ENCODE measurements around the gene CDV3. TPM values are rescaled to one million over a fixed set of nuclear protein-coding genes. Genes with fewer than 3 reads are reported as not detected.
A peak's percentile ranks its signal among the peaks of the same experiment; 100 is the strongest.
"Not testable (repeated sequence)": the region's sequence is repeated elsewhere in the genome, so short reads cannot be mapped to it uniquely, and the experiment has no call there.

Gene CDV3
- total RNA-seq, 1 experiment from 2014 or later, result 193 TPM

DNA sequence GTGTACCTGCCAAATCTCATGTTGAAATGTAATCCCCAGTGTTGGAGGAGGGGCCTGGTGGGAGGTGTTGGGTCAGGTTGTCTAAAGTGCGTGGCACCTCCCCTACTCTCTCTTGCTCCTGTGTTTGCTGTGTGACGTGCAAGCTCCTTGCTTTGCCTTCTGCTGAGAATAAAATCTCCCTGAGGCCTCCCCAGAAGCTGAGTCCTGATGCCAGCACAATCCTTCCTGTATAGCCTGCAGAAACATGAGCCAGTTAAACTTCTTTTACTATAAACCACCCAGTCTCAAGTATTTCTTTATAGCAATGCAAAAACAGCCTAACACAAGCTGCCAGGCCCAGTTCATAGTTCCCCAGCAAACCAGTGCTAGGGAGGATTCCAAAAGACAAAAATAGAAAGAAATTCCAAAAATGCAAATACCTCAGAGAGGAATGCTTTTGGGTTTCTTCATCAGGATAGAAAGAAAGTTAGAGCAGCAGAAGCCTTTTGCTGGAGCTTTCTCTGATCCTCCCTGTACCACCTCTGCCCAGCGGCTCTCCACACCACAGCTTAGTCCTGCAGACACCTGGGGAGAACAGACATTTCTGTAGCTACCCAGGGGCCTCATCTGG lies 25.9 kb upstream of the CDV3 start:
- POLR2A ChIA-PET (ENCODE audit: unreplicated experiment), result interaction anchor here (0.6 to 1.4 kb wide), 3 partner anchors 18 to 91 kb away, joined by 3 to 13 read pairs (median 7); no protein-coding TSS in a partner anchor
- no peaks in the 10 kb centered on the region for H3K79me2 ChIP-seq (ENCODE audit: low read depth)
- no peaks in the 10 kb centered on the region for H3K9me2 ChIP-seq (ENCODE audit: insufficient read depth)
- H3K9me3 ChIP-seq (ENCODE audit: insufficient read depth, low read depth), result no peaks in the 10 kb centered on the region
- no TSS peak for BruUV-seq (replicated peaks)
- H2AFZ ChIP-seq, result no peak overlapping the region
- peaks cover 7% of the 10 kb centered on the region; the same call in 1 of the 2 replicates for H3F3A ChIP-seq (ENCODE audit: insufficient read depth, low read depth)
- H3K4me1 ChIP-seq (replicated peaks; ENCODE audit: insufficient read depth), result peaks cover 44% of the 10 kb centered on the region
- peak; percentile 34 to 55 for DNase-seq
- H3K27ac ChIP-seq, result peak overlapping the region; percentile 34
- no peaks in the 10 kb centered on the region for H3K36me3 ChIP-seq (ENCODE audit: low read depth)
- intact Hi-C loops (cut with micrococcal nuclease; ENCODE audit: unreplicated experiment), result loop anchor here (2.0 kb wide), 1 partner anchor 21 kb away; no protein-coding TSS in a partner anchor
- no peaks in the 10 kb centered on the region for H3K27me3 ChIP-seq (ENCODE audit: insufficient read depth, low read depth)
- no peak overlapping the region for H3K4me3 ChIP-seq
- H4K20me1 ChIP-seq (ENCODE audit: insufficient read depth), result no peaks in the 10 kb centered on the region
- peak overlapping the region; percentile 1; the same call in 1 of the 2 replicates for H3K4me2 ChIP-seq
- CTCF ChIA-PET, result interaction anchor here (0.6 to 1.3 kb wide), 4 partner anchors 12 to 83 kb away, joined by 3 to 9 read pairs (median 3); no protein-coding TSS in a partner anchor
- TF ChIP-seq EZH2 (IDR thresholded peaks at IDR 0.05; ENCODE audit: low read depth), result no peak
- TF ChIP-seq, protein P1, sequence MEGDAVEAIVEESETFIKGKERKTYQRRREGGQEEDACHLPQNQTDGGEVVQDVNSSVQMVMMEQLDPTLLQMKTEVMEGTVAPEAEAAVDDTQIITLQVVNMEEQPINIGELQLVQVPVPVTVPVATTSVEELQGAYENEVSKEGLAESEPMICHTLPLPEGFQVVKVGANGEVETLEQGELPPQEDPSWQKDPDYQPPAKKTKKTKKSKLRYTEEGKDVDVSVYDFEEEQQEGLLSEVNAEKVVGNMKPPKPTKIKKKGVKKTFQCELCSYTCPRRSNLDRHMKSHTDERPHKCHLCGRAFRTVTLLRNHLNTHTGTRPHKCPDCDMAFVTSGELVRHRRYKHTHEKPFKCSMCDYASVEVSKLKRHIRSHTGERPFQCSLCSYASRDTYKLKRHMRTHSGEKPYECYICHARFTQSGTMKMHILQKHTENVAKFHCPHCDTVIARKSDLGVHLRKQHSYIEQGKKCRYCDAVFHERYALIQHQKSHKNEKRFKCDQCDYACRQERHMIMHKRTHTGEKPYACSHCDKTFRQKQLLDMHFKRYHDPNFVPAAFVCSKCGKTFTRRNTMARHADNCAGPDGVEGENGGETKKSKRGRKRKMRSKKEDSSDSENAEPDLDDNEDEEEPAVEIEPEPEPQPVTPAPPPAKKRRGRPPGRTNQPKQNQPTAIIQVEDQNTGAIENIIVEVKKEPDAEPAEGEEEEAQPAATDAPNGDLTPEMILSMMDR (conservative IDR thresholded peaks at IDR 0.05), result no peak

DNA sequence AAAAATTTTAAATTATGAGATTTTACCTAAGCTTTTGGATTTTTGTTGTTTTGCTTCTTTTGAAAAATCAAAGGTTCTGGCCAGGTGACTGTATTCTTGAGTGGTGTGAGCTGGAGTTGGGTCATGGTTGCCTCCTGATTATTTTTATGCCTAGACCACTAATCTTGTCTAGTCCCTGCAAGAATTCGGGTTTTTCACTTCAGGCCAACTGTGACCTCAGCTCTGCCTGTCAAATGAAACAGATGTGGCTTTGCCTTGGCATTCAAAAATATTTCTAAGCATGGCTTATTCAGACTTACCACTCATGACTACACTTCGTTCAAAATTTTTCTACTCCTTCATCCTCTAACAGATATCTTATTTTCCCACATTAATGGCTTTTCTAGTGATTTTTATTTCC lies 25.4 kb upstream of the CDV3 start:
- Histone ChIP-seq H4K20me1 (ENCODE audit: insufficient read depth) (no peaks in the 10 kb centered on the region), H3K27ac (peak overlapping the region; percentile 34; the same call in 1 of the 2 replicates), H3K4me1 (replicated peaks; ENCODE audit: insufficient read depth) (peaks cover 39% of the 10 kb centered on the region), H3K9me3 (ENCODE audit: insufficient read depth, low read depth) (no peaks in the 10 kb centered on the region), H3K27me3 (ENCODE audit: insufficient read depth, low read depth) (no peaks in the 10 kb centered on the region), H3K79me2 (ENCODE audit: low read depth) (no peaks in the 10 kb centered on the region), H2AFZ (no peak overlapping the region), H3K4me2 (peak overlapping the region; percentile 1; the same call in 1 of the 2 replicates), H3K4me3 (no peak overlapping the region), H3K9me2 (ENCODE audit: insufficient read depth) (no peaks in the 10 kb centered on the region), H3F3A (ENCODE audit: insufficient read depth, low read depth) (peaks cover 7% of the 10 kb centered on the region; the same call in 1 of the 2 replicates), H3K36me3 (ENCODE audit: low read depth) (no peaks in the 10 kb centered on the region)
- CTCF ChIA-PET, result no interaction called here
- POLR2A ChIA-PET (ENCODE audit: unreplicated experiment), result interaction anchor here (0.7 to 1.4 kb wide), 2 partner anchors 21 to 91 kb away, joined by 7 to 13 read pairs; no protein-coding TSS in a partner anchor
- intact Hi-C loops (cut with micrococcal nuclease; ENCODE audit: unreplicated experiment), result no loop called here
- no TSS peak for BruUV-seq (replicated peaks)
- TF ChIP-seq EZH2 (IDR thresholded peaks at IDR 0.05; ENCODE audit: low read depth), result no peak
- TF ChIP-seq, protein P1 (conservative IDR thresholded peaks at IDR 0.05), result no peak
- DNase-seq, result no peak

DNA sequence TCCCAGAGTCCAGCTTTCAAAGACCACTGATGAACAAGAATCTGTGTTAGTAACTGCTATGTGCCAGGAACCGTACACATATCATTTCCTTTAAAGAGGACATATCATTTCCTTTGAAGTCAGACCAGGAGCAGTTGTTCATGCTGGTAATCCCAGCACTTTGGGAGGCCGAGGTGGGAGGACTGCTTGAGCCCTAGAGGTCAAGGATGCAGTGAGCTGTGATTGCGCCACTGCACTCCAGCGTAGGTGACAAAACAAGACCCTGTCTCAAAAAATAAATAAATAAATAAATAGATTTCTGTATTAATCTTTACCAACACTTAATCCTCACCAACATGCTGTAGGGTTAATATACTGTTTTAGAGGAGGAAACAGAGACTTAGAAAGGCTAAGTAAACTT lies 23.9 kb upstream of the CDV3 start:
- no peak for TF ChIP-seq EZH2 (IDR thresholded peaks at IDR 0.05; ENCODE audit: low read depth)
- TF ChIP-seq, protein P1 (conservative IDR thresholded peaks at IDR 0.05), result no peak
- Histone ChIP-seq H4K20me1 (ENCODE audit: insufficient read depth) (no peaks in the 10 kb centered on the region), H3K4me2 (no peak overlapping the region), H3F3A (ENCODE audit: insufficient read depth, low read depth) (peaks cover 1% of the 10 kb centered on the region; the same call in 1 of the 2 replicates), H3K9me2 (ENCODE audit: insufficient read depth) (no peaks in the 10 kb centered on the region), H2AFZ (no peak overlapping the region), H3K9me3 (ENCODE audit: insufficient read depth, low read depth) (no peaks in the 10 kb centered on the region), H3K79me2 (ENCODE audit: low read depth) (no peaks in the 10 kb centered on the region), H3K4me1 (replicated peaks; ENCODE audit: insufficient read depth) (peaks cover 36% of the 10 kb centered on the region), H3K27me3 (ENCODE audit: insufficient read depth, low read depth) (no peaks in the 10 kb centered on the region), H3K4me3 (no peak overlapping the region), H3K27ac (no peak overlapping the region), H3K36me3 (ENCODE audit: low read depth) (no peaks in the 10 kb centered on the region)
- ChIA-PET CTCF (no interaction called here), POLR2A (ENCODE audit: unreplicated experiment) (no interaction called here)
- BruUV-seq (replicated peaks), result no TSS peak
- intact Hi-C loops (cut with micrococcal nuclease; ENCODE audit: unreplicated experiment), result no loop called here
- no peak for DNase-seq

DNA sequence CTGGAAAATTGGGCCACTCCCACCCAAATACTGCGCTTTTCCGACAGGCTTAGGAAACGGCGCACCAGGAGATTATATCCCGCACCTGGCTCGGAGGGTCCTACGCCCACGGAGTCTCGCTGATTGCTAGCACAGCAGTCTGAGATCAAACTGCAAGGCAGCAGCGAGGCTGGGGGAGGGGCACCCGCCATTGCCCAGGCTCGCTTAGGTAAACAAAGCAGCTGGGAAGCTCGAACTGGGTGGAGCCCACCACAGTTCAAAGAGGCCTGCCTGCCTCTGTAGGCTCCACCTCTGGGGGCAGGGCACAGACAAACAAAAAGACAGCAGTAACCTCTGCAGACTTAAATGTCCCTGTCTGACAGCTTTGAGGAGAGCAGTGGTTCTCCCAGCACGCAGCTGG lies 21.9 kb upstream of the CDV3 start:
- H2AFZ ChIP-seq; H3K4me3 ChIP-seq; H3K9me2 ChIP-seq (ENCODE audit: insufficient read depth); H3K36me3 ChIP-seq (ENCODE audit: low read depth); intact Hi-C loops (cut with micrococcal nuclease; ENCODE audit: unreplicated experiment); H3K27ac ChIP-seq; H3K79me2 ChIP-seq (ENCODE audit: low read depth); H3K4me2 ChIP-seq; BruUV-seq (replicated peaks); H3K9me3 ChIP-seq (ENCODE audit: insufficient read depth, low read depth); H3K27me3 ChIP-seq (ENCODE audit: insufficient read depth, low read depth); DNase-seq; H4K20me1 ChIP-seq (ENCODE audit: insufficient read depth); H3F3A ChIP-seq (ENCODE audit: insufficient read depth, low read depth); CTCF ChIA-PET: not testable (repeated sequence)
- POLR2A ChIA-PET (ENCODE audit: unreplicated experiment), result interaction anchor here (0.6 kb wide), 1 partner anchor 11 kb away, joined by 3 read pairs; no protein-coding TSS in a partner anchor
- peaks cover 22% of the 10 kb centered on the region for H3K4me1 ChIP-seq (replicated peaks; ENCODE audit: insufficient read depth)

Data from PC-9 (cell line).